T-helper 2 cell treated with Interferon-gamma antibody and Interleukin-4, amounts not matched to agents 100 ng/mL and 5 ng/mL, for 36 hours (primary cell): ENCODE results near the gene CSF2. TPM values are rescaled to one million over a fixed set of nuclear protein-coding genes. Genes with fewer than 3 reads are reported as not detected.

ENCODE experiments used
- intact Hi-C: fragments of 100-400 bp; cut with micrococcal nuclease; formaldehyde crosslinking; loops from one replicate; pipeline ENCODE4 v1.15.1; 2023
- total RNA-seq: library from RNA; stranded (reverse); gene quantifications from 2 replicates; pipeline ENCODE4 v1.2.3, GENCODE V29; 2022

CSF2 gene
- 54.1 TPM in 2 replicates for total RNA-seq

GRCh38 chr5:132073231-132074013, at the start of gene CSF2:
CSF2 (plus strand) TSS chr5:132073789; CDS start chr5:132073824, 35 bp downstream.
- intact Hi-C loops, result no loop called here

- intact Hi-C loops, result loop anchor here (5.0 kb wide), 2 partner anchors 227 to 277 kb away; partner anchors contain the start of gene FNIP1
Measured at GRCh38 chr5:132024117-132024435, 49.5 kb upstream of the CSF2 start.

GRCh38 chr5:132024789-132025402, 48.7 kb upstream of the CSF2 start:
- intact Hi-C loops, result loop anchor here (5.0 kb wide), 2 partner anchors 228 to 278 kb away; partner anchors contain the start of gene FNIP1

- intact Hi-C loops, result no loop called here
Measured at GRCh38 chr5:132025403-132025971, 48.1 kb upstream of the CSF2 start.

- intact Hi-C loops, result no loop called here
Measured at GRCh38 chr5:132026516-132027008, 47.0 kb upstream of the CSF2 start.

GRCh38 chr5:132027027-132027426, 46.6 kb upstream of the CSF2 start:
- intact Hi-C loops, result no loop called here

- intact Hi-C loops, result no loop called here
Measured at GRCh38 chr5:132029609-132030330, 43.8 kb upstream of the CSF2 start.

GRCh38 chr5:132030610-132031009, 43.0 kb upstream of the CSF2 start:
- intact Hi-C loops, result no loop called here

- intact Hi-C loops, result no loop called here
Measured at GRCh38 chr5:132032196-132032595, 41.4 kb upstream of the CSF2 start.

- intact Hi-C loops, result no loop called here
Measured at GRCh38 chr5:132033122-132033521, 40.5 kb upstream of the CSF2 start.

GRCh38 chr5:132037353-132037752, 36.2 kb upstream of the CSF2 start:
- intact Hi-C loops, result no loop called here

- intact Hi-C loops, result no loop called here
Measured at GRCh38 chr5:132044207-132044606, 29.4 kb upstream of the CSF2 start.

- intact Hi-C loops, result no loop called here
Measured at GRCh38 chr5:132046880-132047299, 26.7 kb upstream of the CSF2 start.

- intact Hi-C loops, result no loop called here
Measured at GRCh38 chr5:132049093-132049492, 24.5 kb upstream of the CSF2 start.

GRCh38 chr5:132049559-132049958, 24.0 kb upstream of the CSF2 start:
- intact Hi-C loops, result no loop called here

GRCh38 chr5:132050136-132050535, 23.5 kb upstream of the CSF2 start:
- intact Hi-C loops, result no loop called here

GRCh38 chr5:132050661-132051552, 22.7 kb upstream of the CSF2 start:
- intact Hi-C loops, result no loop called here

- intact Hi-C loops, result no loop called here
Measured at GRCh38 chr5:132052520-132052919, 21.1 kb upstream of the CSF2 start.

GRCh38 chr5:132053483-132053882, 20.1 kb upstream of the CSF2 start:
- intact Hi-C loops, result no loop called here

- intact Hi-C loops, result no loop called here
Measured at GRCh38 chr5:132054031-132054696, 19.4 kb upstream of the CSF2 start.
